SU-DHL-6 (cell line): Measurements from ENCODE around the gene KRT38.

ENCODE experiments used
- CTCF ChIP-seq: fragments of 200-600 bp; sonication (generic); IDR thresholded peaks from one replicate; pipeline ENCODE4 v1.5.1; 2017; ENCODE audit warnings: antibody characterized with exemption, mild to moderate bottlenecking, low read length, moderate library complexity; ENCODE audit not compliant: insufficient read depth, poor library complexity, severe bottlenecking
- EZH2phosphoT487 ChIP-seq: fragments of 200-600 bp; sonication (generic), shearing (Covaris generic); conservative IDR thresholded peaks from 2 replicates; pipeline ENCODE4 v1.6.1; 2018; ENCODE audit warnings: mild to moderate bottlenecking, antibody characterized with exemption, low read length, moderate library complexity, mixed read lengths

DNA sequence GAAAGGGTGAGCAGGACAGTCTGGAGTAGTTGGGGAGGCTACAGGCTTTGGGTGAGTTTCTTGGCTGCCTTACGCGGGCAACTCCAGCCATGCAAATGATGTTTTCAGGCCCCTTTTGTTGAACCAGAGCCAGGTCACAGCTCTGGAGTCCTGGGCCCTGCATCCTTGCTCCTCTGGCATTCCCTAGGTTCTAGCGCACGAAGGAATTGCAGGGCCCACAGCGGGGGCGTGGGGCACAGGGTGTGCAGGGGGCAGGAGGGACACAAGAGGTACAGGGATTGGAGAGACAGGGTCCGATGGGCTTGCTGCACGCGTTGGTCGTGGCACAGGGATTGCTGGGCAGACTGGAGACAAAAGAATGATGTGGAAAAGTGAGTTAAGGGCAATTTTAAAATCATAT lies 47.0 kb downstream of the KRT38 start:
- TF ChIP-seq CTCF (no peak), EZH2phosphoT487 (no peak)
